ENCODE data around the gene EHBP1.

EHBP1 gene

DNA sequence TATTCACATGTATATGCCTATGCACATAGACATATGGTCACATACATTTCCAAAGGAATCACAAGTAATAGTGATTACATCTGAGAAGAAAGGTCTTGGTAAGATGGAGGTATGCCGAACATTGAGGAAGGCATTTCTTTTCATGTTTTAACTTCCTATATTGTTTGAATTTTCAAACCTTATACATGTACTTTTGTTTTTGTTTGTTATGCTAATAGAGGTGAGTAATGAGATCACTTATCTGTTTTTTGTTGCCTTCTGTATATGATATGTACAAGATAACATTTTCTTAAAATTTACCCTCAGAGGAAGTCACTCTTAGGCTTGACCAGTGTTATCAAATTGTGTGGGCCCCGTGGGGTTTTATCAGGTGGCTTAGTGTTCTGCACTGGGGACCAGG is 178.6 kb downstream of the EHBP1 start:
- TF ChIP-seq EZH2phosphoT487 (IDR thresholded peaks at IDR 0.05; ENCODE audit: borderline replicate concordance, low read length), result no peak
- TF ChIP-seq, protein P1, sequence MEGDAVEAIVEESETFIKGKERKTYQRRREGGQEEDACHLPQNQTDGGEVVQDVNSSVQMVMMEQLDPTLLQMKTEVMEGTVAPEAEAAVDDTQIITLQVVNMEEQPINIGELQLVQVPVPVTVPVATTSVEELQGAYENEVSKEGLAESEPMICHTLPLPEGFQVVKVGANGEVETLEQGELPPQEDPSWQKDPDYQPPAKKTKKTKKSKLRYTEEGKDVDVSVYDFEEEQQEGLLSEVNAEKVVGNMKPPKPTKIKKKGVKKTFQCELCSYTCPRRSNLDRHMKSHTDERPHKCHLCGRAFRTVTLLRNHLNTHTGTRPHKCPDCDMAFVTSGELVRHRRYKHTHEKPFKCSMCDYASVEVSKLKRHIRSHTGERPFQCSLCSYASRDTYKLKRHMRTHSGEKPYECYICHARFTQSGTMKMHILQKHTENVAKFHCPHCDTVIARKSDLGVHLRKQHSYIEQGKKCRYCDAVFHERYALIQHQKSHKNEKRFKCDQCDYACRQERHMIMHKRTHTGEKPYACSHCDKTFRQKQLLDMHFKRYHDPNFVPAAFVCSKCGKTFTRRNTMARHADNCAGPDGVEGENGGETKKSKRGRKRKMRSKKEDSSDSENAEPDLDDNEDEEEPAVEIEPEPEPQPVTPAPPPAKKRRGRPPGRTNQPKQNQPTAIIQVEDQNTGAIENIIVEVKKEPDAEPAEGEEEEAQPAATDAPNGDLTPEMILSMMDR (IDR thresholded peaks at IDR 0.05; ENCODE audit: low read depth, low read length, poor library complexity, severe bottlenecking), result no peak
- no peaks in the 10 kb centered on the region for H3K9me3 ChIP-seq (ENCODE audit: control insufficient read depth, insufficient read depth, low read length)
- no peaks in the 10 kb centered on the region for H3F3A ChIP-seq (ENCODE audit: control insufficient read depth, insufficient read depth)
- no peak overlapping the region for H3K4me3 ChIP-seq (ENCODE audit: low read length)
- no peaks in the 10 kb centered on the region for H3K36me3 ChIP-seq (ENCODE audit: control insufficient read depth, low read length)
- no peaks in the 10 kb centered on the region for H3K9me2 ChIP-seq (replicated peaks; ENCODE audit: control insufficient read depth, low read length)
- H4K20me1 ChIP-seq (ENCODE audit: control insufficient read depth, insufficient read depth, low read depth, low read length), result no peaks in the 10 kb centered on the region
- H3K27me3 ChIP-seq (ENCODE audit: control insufficient read depth, low read length), result no peaks in the 10 kb centered on the region
- no peak overlapping the region for H3K4me2 ChIP-seq (ENCODE audit: low read length)
- H3K27ac ChIP-seq (ENCODE audit: low read depth, low read length), result no peak overlapping the region
- H3K79me2 ChIP-seq (ENCODE audit: control insufficient read depth, low read length), result no peaks in the 10 kb centered on the region
- H3K4me1 ChIP-seq (ENCODE audit: control insufficient read depth, low read length), result no peaks in the 10 kb centered on the region

DNA sequence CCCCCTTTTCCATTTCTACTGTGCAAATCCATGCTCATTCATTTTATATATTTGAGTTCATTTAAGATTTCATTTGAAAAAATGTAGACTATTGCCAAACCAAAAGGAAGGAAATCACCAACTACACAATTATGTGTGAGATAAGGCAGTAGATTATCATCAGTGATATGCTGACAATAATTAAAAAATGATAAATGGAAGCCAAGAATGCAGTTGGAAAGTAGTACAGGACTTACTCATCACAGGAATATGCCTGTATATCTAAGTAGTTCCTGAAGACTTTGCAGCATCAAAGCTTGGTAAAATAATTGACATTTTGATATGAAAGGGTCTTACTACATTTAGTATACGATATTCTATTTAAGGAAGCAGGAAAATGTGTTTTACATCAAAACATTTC is 179.0 kb downstream of the EHBP1 start:
- H3K27me3 ChIP-seq (ENCODE audit: control insufficient read depth, low read length), result no peaks in the 10 kb centered on the region
- no peaks in the 10 kb centered on the region for H3K4me1 ChIP-seq (ENCODE audit: control insufficient read depth, low read length)
- no peaks in the 10 kb centered on the region for H4K20me1 ChIP-seq (ENCODE audit: control insufficient read depth, insufficient read depth, low read depth, low read length)
- no peak overlapping the region for H3K27ac ChIP-seq (ENCODE audit: low read depth, low read length)
- no peaks in the 10 kb centered on the region for H3K9me3 ChIP-seq (ENCODE audit: control insufficient read depth, insufficient read depth, low read length)
- H3K4me2 ChIP-seq (ENCODE audit: low read length), result no peak overlapping the region
- TF ChIP-seq, protein P1 (IDR thresholded peaks at IDR 0.05; ENCODE audit: low read depth, low read length, poor library complexity, severe bottlenecking), result no peak
- TF ChIP-seq EZH2phosphoT487 (IDR thresholded peaks at IDR 0.05; ENCODE audit: borderline replicate concordance, low read length), result no peak
- H3K9me2 ChIP-seq (replicated peaks; ENCODE audit: control insufficient read depth, low read length), result no peaks in the 10 kb centered on the region
- H3K36me3 ChIP-seq (ENCODE audit: control insufficient read depth, low read length), result no peaks in the 10 kb centered on the region
- H3K4me3 ChIP-seq (ENCODE audit: low read length), result no peak overlapping the region
- H3K79me2 ChIP-seq (ENCODE audit: control insufficient read depth, low read length), result no peaks in the 10 kb centered on the region
- H3F3A ChIP-seq (ENCODE audit: control insufficient read depth, insufficient read depth), result no peaks in the 10 kb centered on the region

DNA sequence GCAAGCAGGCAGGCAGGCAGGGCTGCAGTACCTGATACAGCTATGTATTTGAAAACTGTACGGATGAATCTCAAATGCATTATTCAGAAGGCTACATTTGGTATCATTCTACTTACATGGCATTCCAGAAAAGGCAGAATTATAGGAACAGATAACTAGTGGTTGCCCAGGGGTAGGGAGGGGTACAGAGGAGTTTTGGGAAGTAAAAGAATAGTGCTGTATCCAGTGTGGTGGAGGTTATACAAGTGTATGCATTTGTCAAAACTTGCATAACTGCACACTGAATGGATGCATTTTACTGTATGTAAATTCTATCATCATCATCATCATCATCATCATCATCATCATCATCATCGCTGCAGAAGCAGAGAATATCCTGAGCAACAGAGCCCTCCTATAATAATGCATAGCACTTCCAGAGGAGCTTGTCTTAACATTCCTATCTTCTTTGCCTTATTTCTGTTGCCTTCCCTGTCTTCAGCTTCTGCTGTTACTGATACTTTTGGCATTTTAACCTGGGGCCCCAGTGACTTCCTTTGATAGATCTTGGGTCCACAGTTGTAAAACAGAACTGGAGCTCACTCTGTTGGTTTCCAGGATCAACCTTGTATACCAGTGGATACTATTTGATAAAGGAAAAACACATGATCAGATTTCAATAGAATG is 189.6 kb downstream of the EHBP1 start:
- H3K4me3 ChIP-seq (ENCODE audit: low read length), result no peak overlapping the region
- H4K20me1 ChIP-seq (ENCODE audit: control insufficient read depth, insufficient read depth, low read depth, low read length), result no peaks in the 10 kb centered on the region
- H3F3A ChIP-seq (ENCODE audit: control insufficient read depth, insufficient read depth), result no peaks in the 10 kb centered on the region
- no peaks in the 10 kb centered on the region for H3K9me2 ChIP-seq (replicated peaks; ENCODE audit: control insufficient read depth, low read length)
- H3K27me3 ChIP-seq (ENCODE audit: control insufficient read depth, low read length), result no peaks in the 10 kb centered on the region
- no peaks in the 10 kb centered on the region for H3K4me1 ChIP-seq (ENCODE audit: control insufficient read depth, low read length)
- no peaks in the 10 kb centered on the region for H3K9me3 ChIP-seq (ENCODE audit: control insufficient read depth, insufficient read depth, low read length)
- no peak overlapping the region for H3K4me2 ChIP-seq (ENCODE audit: low read length)
- no peak overlapping the region for H3K27ac ChIP-seq (ENCODE audit: low read depth, low read length)
- TF ChIP-seq, protein P1 (IDR thresholded peaks at IDR 0.05; ENCODE audit: low read depth, low read length, poor library complexity, severe bottlenecking), result no peak
- no peak for TF ChIP-seq EZH2phosphoT487 (IDR thresholded peaks at IDR 0.05; ENCODE audit: borderline replicate concordance, low read length)
- no peaks in the 10 kb centered on the region for H3K79me2 ChIP-seq (ENCODE audit: control insufficient read depth, low read length)
- H3K36me3 ChIP-seq (ENCODE audit: control insufficient read depth, low read length), result no peaks in the 10 kb centered on the region
